ENCODE results near the gene LARP4B.

LARP4B gene

GRCh38 chr10:958856-959255, 27.4 kb upstream of the LARP4B start:
- 93 to 97% methylated on average over 6 of the region's 6 CpGs for WGBS, 2 experiments
- Histone ChIP-seq H3K27me3 (ENCODE audit: control insufficient read depth, insufficient read depth, low read length, poor library complexity, severe bottlenecking) (no peaks in the 10 kb centered on the region), H3K36me3 (ENCODE audit: control insufficient read depth, insufficient read depth, low read length) (no peaks in the 10 kb centered on the region)

GRCh38 chr10:958106-958505, 26.6 kb upstream of the LARP4B start:
- 92 to 93% methylated on average over 9 of the region's 9 CpGs for WGBS, 2 experiments
- H3K9me3 ChIP-seq (ENCODE audit: control insufficient read depth, low read length) = no peaks in the 10 kb centered on the region

More at GRCh38 chr10:958856-959255, 27.4 kb upstream of the LARP4B start:
- Histone ChIP-seq H3K9me3 (ENCODE audit: control insufficient read depth, low read length) (no peaks in the 10 kb centered on the region), H3K4me1 (ENCODE audit: control insufficient read depth, insufficient read depth, low read length) (no peaks in the 10 kb centered on the region), H3K4me3 (ENCODE audit: insufficient read depth, low read depth, low read length) (no peak overlapping the region), H3K27ac (ENCODE audit: insufficient read depth, low read depth, low read length, poor library complexity, severe bottlenecking) (no peak overlapping the region)

GRCh38 chr10:955820-956217, 24.3 kb upstream of the LARP4B start:
- H3K4me1 ChIP-seq (ENCODE audit: control insufficient read depth, insufficient read depth, low read length) = no peaks in the 10 kb centered on the region
- H3K36me3 ChIP-seq (ENCODE audit: control insufficient read depth, insufficient read depth, low read length) = no peaks in the 10 kb centered on the region
- H3K27ac ChIP-seq (ENCODE audit: insufficient read depth, low read depth, low read length, poor library complexity, severe bottlenecking) = no peak overlapping the region
- 87 to 90% methylated on average over 9 of the region's 9 CpGs for WGBS, 2 experiments
- H3K4me3 ChIP-seq (ENCODE audit: insufficient read depth, low read depth, low read length) = no peak overlapping the region
- H3K27me3 ChIP-seq (ENCODE audit: control insufficient read depth, insufficient read depth, low read length, poor library complexity, severe bottlenecking) = no peaks in the 10 kb centered on the region
- H3K9me3 ChIP-seq (ENCODE audit: control insufficient read depth, low read length) = no peaks in the 10 kb centered on the region

More at GRCh38 chr10:958106-958505, 26.6 kb upstream of the LARP4B start:
- no peak overlapping the region for H3K4me3 ChIP-seq (ENCODE audit: insufficient read depth, low read depth, low read length)
- no peaks in the 10 kb centered on the region for H3K36me3 ChIP-seq (ENCODE audit: control insufficient read depth, insufficient read depth, low read length)
- H3K27ac ChIP-seq (ENCODE audit: insufficient read depth, low read depth, low read length, poor library complexity, severe bottlenecking) = no peak overlapping the region
- H3K27me3 ChIP-seq (ENCODE audit: control insufficient read depth, insufficient read depth, low read length, poor library complexity, severe bottlenecking) = no peaks in the 10 kb centered on the region
- H3K4me1 ChIP-seq (ENCODE audit: control insufficient read depth, insufficient read depth, low read length) = no peaks in the 10 kb centered on the region

GRCh38 chr10:955127-955819, 23.8 kb upstream of the LARP4B start:
- H3K27ac ChIP-seq (ENCODE audit: insufficient read depth, low read depth, low read length, poor library complexity, severe bottlenecking) = no peak overlapping the region
- no peaks in the 10 kb centered on the region for H3K36me3 ChIP-seq (ENCODE audit: control insufficient read depth, insufficient read depth, low read length)
- H3K9me3 ChIP-seq (ENCODE audit: control insufficient read depth, low read length) = no peaks in the 10 kb centered on the region
- no peaks in the 10 kb centered on the region for H3K27me3 ChIP-seq (ENCODE audit: control insufficient read depth, insufficient read depth, low read length, poor library complexity, severe bottlenecking)
- no peaks in the 10 kb centered on the region for H3K4me1 ChIP-seq (ENCODE audit: control insufficient read depth, insufficient read depth, low read length)
- WGBS, 2 experiments = 73 to 74% methylated on average over 13 of the region's 13 CpGs
- no peak overlapping the region for H3K4me3 ChIP-seq (ENCODE audit: insufficient read depth, low read depth, low read length)

GRCh38 chr10:954396-954795, 22.9 kb upstream of the LARP4B start:
- Histone ChIP-seq H3K27me3 (ENCODE audit: control insufficient read depth, insufficient read depth, low read length, poor library complexity, severe bottlenecking) (no peaks in the 10 kb centered on the region), H3K9me3 (ENCODE audit: control insufficient read depth, low read length) (no peaks in the 10 kb centered on the region), H3K27ac (ENCODE audit: insufficient read depth, low read depth, low read length, poor library complexity, severe bottlenecking) (no peak overlapping the region), H3K4me3 (ENCODE audit: insufficient read depth, low read depth, low read length) (no peak overlapping the region), H3K36me3 (ENCODE audit: control insufficient read depth, insufficient read depth, low read length) (no peaks in the 10 kb centered on the region), H3K4me1 (ENCODE audit: control insufficient read depth, insufficient read depth, low read length) (no peaks in the 10 kb centered on the region)
- 94% methylated on average over 20 to 21 of the region's 21 CpGs for WGBS, 2 experiments

- Histone ChIP-seq H3K27ac (ENCODE audit: insufficient read depth, low read depth, low read length, poor library complexity, severe bottlenecking) (no peak overlapping the region), H3K27me3 (ENCODE audit: control insufficient read depth, insufficient read depth, low read length, poor library complexity, severe bottlenecking) (no peaks in the 10 kb centered on the region), H3K4me1 (ENCODE audit: control insufficient read depth, insufficient read depth, low read length) (no peaks in the 10 kb centered on the region), H3K4me3 (ENCODE audit: insufficient read depth, low read depth, low read length) (no peak overlapping the region), H3K9me3 (ENCODE audit: control insufficient read depth, low read length) (no peaks in the 10 kb centered on the region), H3K36me3 (ENCODE audit: control insufficient read depth, insufficient read depth, low read length) (no peaks in the 10 kb centered on the region)
- 93 to 94% methylated on average over 11 of the region's 11 CpGs for WGBS, 2 experiments
Observed at GRCh38 chr10:953836-954235, 22.3 kb upstream of the LARP4B start.

GRCh38 chr10:949446-949845, 17.9 kb upstream of the LARP4B start:
- Histone ChIP-seq H3K4me3 (ENCODE audit: insufficient read depth, low read depth, low read length) (no peak overlapping the region), H3K4me1 (ENCODE audit: control insufficient read depth, insufficient read depth, low read length) (no peaks in the 10 kb centered on the region), H3K36me3 (ENCODE audit: control insufficient read depth, insufficient read depth, low read length) (no peaks in the 10 kb centered on the region), H3K27me3 (ENCODE audit: control insufficient read depth, insufficient read depth, low read length, poor library complexity, severe bottlenecking) (no peaks in the 10 kb centered on the region), H3K27ac (ENCODE audit: insufficient read depth, low read depth, low read length, poor library complexity, severe bottlenecking) (no peak overlapping the region), H3K9me3 (ENCODE audit: control insufficient read depth, low read length) (no peaks in the 10 kb centered on the region)
- 92 to 95% methylated on average over 9 of the region's 9 CpGs for WGBS, 2 experiments

- WGBS, 2 experiments = 92 to 95% methylated on average over 10 of the region's 10 CpGs
- Histone ChIP-seq H3K27ac (ENCODE audit: insufficient read depth, low read depth, low read length, poor library complexity, severe bottlenecking) (no peak overlapping the region), H3K9me3 (ENCODE audit: control insufficient read depth, low read length) (no peaks in the 10 kb centered on the region), H3K36me3 (ENCODE audit: control insufficient read depth, insufficient read depth, low read length) (no peaks in the 10 kb centered on the region), H3K4me3 (ENCODE audit: insufficient read depth, low read depth, low read length) (no peak overlapping the region), H3K27me3 (ENCODE audit: control insufficient read depth, insufficient read depth, low read length, poor library complexity, severe bottlenecking) (no peaks in the 10 kb centered on the region), H3K4me1 (ENCODE audit: control insufficient read depth, insufficient read depth, low read length) (no peaks in the 10 kb centered on the region)
Observed at GRCh38 chr10:948347-948746, 16.8 kb upstream of the LARP4B start.

GRCh38 chr10:947881-948280, 16.4 kb upstream of the LARP4B start:
- H3K27ac ChIP-seq (ENCODE audit: insufficient read depth, low read depth, low read length, poor library complexity, severe bottlenecking) = no peak overlapping the region
- H3K9me3 ChIP-seq (ENCODE audit: control insufficient read depth, low read length) = no peaks in the 10 kb centered on the region
- 93 to 94% methylated on average over 10 of the region's 10 CpGs for WGBS, 2 experiments
- no peaks in the 10 kb centered on the region for H3K4me1 ChIP-seq (ENCODE audit: control insufficient read depth, insufficient read depth, low read length)
- H3K36me3 ChIP-seq (ENCODE audit: control insufficient read depth, insufficient read depth, low read length) = no peaks in the 10 kb centered on the region
- H3K27me3 ChIP-seq (ENCODE audit: control insufficient read depth, insufficient read depth, low read length, poor library complexity, severe bottlenecking) = no peaks in the 10 kb centered on the region
- no peak overlapping the region for H3K4me3 ChIP-seq (ENCODE audit: insufficient read depth, low read depth, low read length)

- 94% methylated on average over 9 of the region's 9 CpGs for WGBS, 2 experiments
- Histone ChIP-seq H3K4me1 (ENCODE audit: control insufficient read depth, insufficient read depth, low read length) (no peaks in the 10 kb centered on the region), H3K4me3 (ENCODE audit: insufficient read depth, low read depth, low read length) (no peak overlapping the region), H3K27ac (ENCODE audit: insufficient read depth, low read depth, low read length, poor library complexity, severe bottlenecking) (no peak overlapping the region), H3K36me3 (ENCODE audit: control insufficient read depth, insufficient read depth, low read length) (no peaks in the 10 kb centered on the region), H3K27me3 (ENCODE audit: control insufficient read depth, insufficient read depth, low read length, poor library complexity, severe bottlenecking) (no peaks in the 10 kb centered on the region), H3K9me3 (ENCODE audit: control insufficient read depth, low read length) (no peaks in the 10 kb centered on the region)
Observed at GRCh38 chr10:947051-947450, 15.5 kb upstream of the LARP4B start.

- Histone ChIP-seq H3K36me3 (ENCODE audit: control insufficient read depth, insufficient read depth, low read length) (no peaks in the 10 kb centered on the region), H3K27ac (ENCODE audit: insufficient read depth, low read depth, low read length, poor library complexity, severe bottlenecking) (no peak overlapping the region), H3K4me3 (ENCODE audit: insufficient read depth, low read depth, low read length) (no peak overlapping the region), H3K4me1 (ENCODE audit: control insufficient read depth, insufficient read depth, low read length) (no peaks in the 10 kb centered on the region), H3K9me3 (ENCODE audit: control insufficient read depth, low read length) (no peaks in the 10 kb centered on the region), H3K27me3 (ENCODE audit: control insufficient read depth, insufficient read depth, low read length, poor library complexity, severe bottlenecking) (no peaks in the 10 kb centered on the region)
- WGBS, 2 experiments = 77 to 80% methylated on average over 6 of the region's 6 CpGs
Observed at GRCh38 chr10:945778-946177, 14.3 kb upstream of the LARP4B start.
